Astrocyte (in vitro differentiated cells and primary cell): Measurements from ENCODE around the gene PTPN3. TPM values are rescaled to one million over a fixed set of nuclear protein-coding genes. Genes with fewer than 3 reads are reported as not detected.
A peak's percentile ranks its signal among the peaks of the same experiment; 100 is the strongest.

Source experiments
- DNase-seq: peaks from one replicate; pipeline ENCODE4 v3.0.0-alpha.2; 2010; ENCODE audit warnings: low read depth
- FAIRE-seq: peaks from 2 replicates; lab custom pipeline; 2011; peaks lifted over from hg19 to GRCh38; lab: Jason Lieb, UNC
- H2AFZ ChIP-seq: 2 replicates; pipeline ENCODE4 v1.6.0; 2012; ENCODE audit warnings: low read depth, low read length, inconsistent platforms
- H3K27ac ChIP-seq: 2 replicates; pipeline ENCODE4 v1.5.1; 2011; ENCODE audit warnings: low read depth, low read length, inconsistent platforms
- H3K27me3 ChIP-seq: 2 replicates; pipeline ENCODE4 v1.6.0; 2011; ENCODE audit warnings: low read length, inconsistent platforms; ENCODE audit not compliant: insufficient read depth
- H3K36me3 ChIP-seq: 2 replicates; pipeline ENCODE4 v1.5.1; 2011; ENCODE audit warnings: low read length, inconsistent platforms; ENCODE audit not compliant: insufficient read depth
- H3K4me1 ChIP-seq: 2 replicates; pipeline ENCODE4 v1.5.1; 2011; ENCODE audit warnings: low read length, inconsistent platforms; ENCODE audit not compliant: insufficient read depth
- H3K4me2 ChIP-seq: 2 replicates; pipeline ENCODE4 v1.6.0; 2012; ENCODE audit warnings: low read length, inconsistent platforms
- H3K4me3 ChIP-seq: 2 replicates; pipeline ENCODE4 v1.5.1; 2011; ENCODE audit warnings: low read depth, mild to moderate bottlenecking, low read length, inconsistent platforms; ENCODE audit not compliant: insufficient read depth
- H3K79me2 ChIP-seq: 2 replicates; pipeline ENCODE4 v1.6.0; 2012; ENCODE audit warnings: mild to moderate bottlenecking, low read length, inconsistent platforms; ENCODE audit not compliant: insufficient read depth
- H3K9ac ChIP-seq: 2 replicates; pipeline ENCODE4 v1.6.0; 2012; ENCODE audit warnings: mild to moderate bottlenecking, low read length, inconsistent platforms
- H3K9me3 ChIP-seq: 2 replicates; pipeline ENCODE4 v1.5.1; 2012; ENCODE audit warnings: low read depth, mild to moderate bottlenecking, low read length, inconsistent platforms; ENCODE audit not compliant: insufficient read depth
- H4K20me1 ChIP-seq: 2 replicates; pipeline ENCODE4 v1.6.0; 2012; ENCODE audit warnings: low read length, inconsistent platforms; ENCODE audit not compliant: insufficient read depth
- H3K27ac Mint-ChIP-seq: one replicate; pipeline ENCODE4 v1.8.0; 2021; ENCODE audit warnings: mild to moderate bottlenecking, mixed read lengths; ENCODE audit not compliant: unreplicated experiment
- H3K27me3 Mint-ChIP-seq: one replicate; pipeline ENCODE4 v1.8.0; 2021; ENCODE audit warnings: low read depth, mixed read lengths; ENCODE audit not compliant: unreplicated experiment
- H3K36me3 Mint-ChIP-seq: one replicate; pipeline ENCODE4 v1.8.0; 2021; ENCODE audit warnings: low read depth, mixed read lengths; ENCODE audit not compliant: unreplicated experiment
- H3K4me1 Mint-ChIP-seq: one replicate; pipeline ENCODE4 v1.8.0; 2021; ENCODE audit warnings: low read depth, mixed read lengths; ENCODE audit not compliant: unreplicated experiment
- H3K4me3 Mint-ChIP-seq: one replicate; pipeline ENCODE4 v1.8.0; 2021; ENCODE audit warnings: mild to moderate bottlenecking, moderate library complexity, mixed read lengths; ENCODE audit not compliant: unreplicated experiment
- H3K9me3 Mint-ChIP-seq: one replicate; pipeline ENCODE4 v1.8.0; 2021; ENCODE audit warnings: mild to moderate bottlenecking, mixed read lengths; ENCODE audit not compliant: unreplicated experiment
- EZH2 ChIP-seq: IDR thresholded peaks from 2 replicates; pipeline ENCODE4 v1.6.1; 2012; ENCODE audit warnings: mild to moderate bottlenecking, low read length, inconsistent platforms; ENCODE audit not compliant: insufficient read depth
- total RNA-seq: library from RNA; stranded (reverse); gene quantifications from 2 replicates; pipeline ENCODE4 v1.2.1, GENCODE V29; 2021
- TF ChIP-seq, protein P1 (sequence below): IDR thresholded peaks from 2 replicates; pipeline ENCODE4 v1.5.1; 2011; ENCODE audit warnings: low read depth, mild to moderate bottlenecking, inconsistent platforms, low read length, moderate library complexity; ENCODE audit not compliant: insufficient read depth

PTPN3 gene
- total RNA-seq, 1 donor from 2014 or later = 1.1 TPM

GRCh38 chr9:109499093-109499630 lies 1.1 kb upstream of the PTPN3 start:
- peak overlapping the region; percentile 35 for H3K4me3 ChIP-seq
- H3K4me2 ChIP-seq = peak overlapping the region; percentile 73
- Mint-ChIP-seq H3K4me1 (no peaks in the 10 kb centered on the region), H3K4me3 (peak overlapping the region; percentile 80), H3K27me3 (peaks cover 77% of the 10 kb centered on the region), H3K27ac (no peak overlapping the region), H3K9me3 (peaks cover 3% of the 10 kb centered on the region), H3K36me3 (no peaks in the 10 kb centered on the region)
- DNase-seq = no peak
- H3K27me3 ChIP-seq = peaks cover 74% of the 10 kb centered on the region
- peaks cover 7% of the 10 kb centered on the region for H4K20me1 ChIP-seq
- H3K36me3 ChIP-seq = no peaks in the 10 kb centered on the region
- peaks cover 7% of the 10 kb centered on the region for H3K4me1 ChIP-seq
- H3K9me3 ChIP-seq = no peaks in the 10 kb centered on the region
- FAIRE-seq = no peak
- H3K27ac ChIP-seq = no peak overlapping the region
- no peaks in the 10 kb centered on the region for H3K79me2 ChIP-seq
- H3K9ac ChIP-seq = no peak overlapping the region
- TF ChIP-seq EZH2 = peak; percentile 47
- TF ChIP-seq, protein P1, sequence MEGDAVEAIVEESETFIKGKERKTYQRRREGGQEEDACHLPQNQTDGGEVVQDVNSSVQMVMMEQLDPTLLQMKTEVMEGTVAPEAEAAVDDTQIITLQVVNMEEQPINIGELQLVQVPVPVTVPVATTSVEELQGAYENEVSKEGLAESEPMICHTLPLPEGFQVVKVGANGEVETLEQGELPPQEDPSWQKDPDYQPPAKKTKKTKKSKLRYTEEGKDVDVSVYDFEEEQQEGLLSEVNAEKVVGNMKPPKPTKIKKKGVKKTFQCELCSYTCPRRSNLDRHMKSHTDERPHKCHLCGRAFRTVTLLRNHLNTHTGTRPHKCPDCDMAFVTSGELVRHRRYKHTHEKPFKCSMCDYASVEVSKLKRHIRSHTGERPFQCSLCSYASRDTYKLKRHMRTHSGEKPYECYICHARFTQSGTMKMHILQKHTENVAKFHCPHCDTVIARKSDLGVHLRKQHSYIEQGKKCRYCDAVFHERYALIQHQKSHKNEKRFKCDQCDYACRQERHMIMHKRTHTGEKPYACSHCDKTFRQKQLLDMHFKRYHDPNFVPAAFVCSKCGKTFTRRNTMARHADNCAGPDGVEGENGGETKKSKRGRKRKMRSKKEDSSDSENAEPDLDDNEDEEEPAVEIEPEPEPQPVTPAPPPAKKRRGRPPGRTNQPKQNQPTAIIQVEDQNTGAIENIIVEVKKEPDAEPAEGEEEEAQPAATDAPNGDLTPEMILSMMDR = no peak
- H2AFZ ChIP-seq = peak overlapping the region; percentile 55

DNA sequence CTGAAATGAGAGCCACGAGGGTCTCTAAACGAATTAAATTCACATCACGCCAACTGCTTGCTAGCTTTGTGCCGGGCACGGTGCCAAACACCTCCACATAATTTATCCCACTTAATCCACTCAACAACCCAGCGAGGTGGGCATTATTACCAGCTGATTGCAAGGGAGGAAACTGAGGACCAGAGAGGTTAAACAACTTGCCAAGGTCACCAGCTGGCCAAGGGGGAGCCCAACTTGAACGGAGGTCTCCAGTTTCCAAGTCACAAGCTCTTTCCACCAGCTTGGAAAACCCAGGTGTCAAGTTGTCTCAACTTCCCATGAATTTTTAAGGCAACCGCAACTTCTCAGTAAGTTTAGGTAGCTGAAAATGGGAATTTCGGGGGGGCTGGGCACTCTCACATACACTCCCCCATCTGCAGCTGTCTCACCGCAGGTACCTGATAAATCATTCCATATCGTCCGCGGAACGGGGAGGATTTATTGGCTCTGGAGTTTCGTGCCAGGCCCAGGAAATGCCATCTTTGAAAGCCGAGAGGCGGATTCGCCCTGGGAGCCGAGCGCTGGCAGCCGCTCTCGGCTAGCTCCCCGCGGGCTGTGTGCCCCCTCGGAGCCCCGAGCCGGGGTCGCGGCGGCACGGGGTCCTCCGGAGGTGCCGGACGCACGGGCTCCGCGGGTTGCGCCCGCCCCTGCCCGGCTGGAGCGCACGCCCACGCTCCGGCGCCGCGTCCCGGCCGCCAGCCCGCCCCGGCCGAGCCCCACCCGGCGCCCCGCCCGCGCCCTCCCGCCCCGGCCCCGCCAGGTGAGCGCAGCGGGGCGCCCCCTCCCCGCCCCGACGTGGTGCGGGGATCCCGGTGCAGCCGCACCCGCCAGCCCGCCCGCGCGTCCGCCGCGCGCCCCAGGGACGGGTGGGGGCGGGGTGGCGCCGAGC lies 617 bp downstream of the PTPN3 start:
- FAIRE-seq (no peak), DNase-seq (peak; percentile 7)
- H3K4me2 ChIP-seq = peak overlapping the region; percentile 85
- TF ChIP-seq, protein P1 = no peak
- no peak for TF ChIP-seq EZH2
- peaks cover 12% of the 10 kb centered on the region for H4K20me1 ChIP-seq
- Mint-ChIP-seq H3K4me3 (peak overlapping the region; percentile 78), H3K27ac (no peak overlapping the region), H3K27me3 (peaks cover 80% of the 10 kb centered on the region), H3K4me1 (no peaks in the 10 kb centered on the region), H3K9me3 (no peaks in the 10 kb centered on the region), H3K36me3 (no peaks in the 10 kb centered on the region)
- no peaks in the 10 kb centered on the region for H3K79me2 ChIP-seq
- H3K9me3 ChIP-seq = no peaks in the 10 kb centered on the region
- no peak overlapping the region for H3K27ac ChIP-seq
- H3K36me3 ChIP-seq = no peaks in the 10 kb centered on the region
- H3K27me3 ChIP-seq = peaks cover 71% of the 10 kb centered on the region
- H3K4me3 ChIP-seq = peak overlapping the region; percentile 55
- peaks cover 7% of the 10 kb centered on the region for H3K4me1 ChIP-seq
- peak overlapping the region; percentile 51 for H2AFZ ChIP-seq
- no peak overlapping the region for H3K9ac ChIP-seq
